Vagina (tissue), 2 donors: ENCODE results near the gene MT1HL1.

ENCODE experiments used
- CTCF ChIP-seq, 3 experiments: fragments of 450-650 bp in 2 of 3; fragments of 200-600 bp in 1 of 3; sonication (generic) in 1 of 3; IDR thresholded peaks; one replicate each; pipeline ENCODE4 v1.5.1; 2017 to 2019; ENCODE audit warnings: antibody characterized with exemption in 3 of 3, mild to moderate bottlenecking in 2 of 3, moderate library complexity in 2 of 3
- POLR2A ChIP-seq, 2 donors: fragments of 450-650 bp; IDR thresholded peaks; one replicate each; pipeline ENCODE4 v1.6.1; 2017; ENCODE audit warnings: antibody characterized with exemption in 2 of 2, mild to moderate bottlenecking in 2 of 2, moderate library complexity in 2 of 2
- POLR2AphosphoS5 ChIP-seq, 2 donors: sonication (generic); formaldehyde crosslinking; IDR thresholded peaks; one replicate each; pipeline ENCODE4 v1.9.0; 2017; ENCODE audit warnings: antibody characterized with exemption in 2 of 2, mild to moderate bottlenecking in 2 of 2, low read depth in 1 of 2; ENCODE audit not compliant: insufficient read depth in 1 of 2

GRCh38 chr1:237007147-237007881 is 3.1 kb upstream of the MT1HL1 start:
- TF ChIP-seq POLR2A (IDR thresholded peaks at IDR 0.05) = no peak
- TF ChIP-seq CTCF (IDR thresholded peaks at IDR 0.05) = no peak
- no peak for TF ChIP-seq POLR2AphosphoS5 (IDR thresholded peaks at IDR 0.05; ENCODE audit: insufficient read depth in 1 of 2, low read depth in 1 of 2)
